Astrocyte (in vitro differentiated cells and primary cell): ENCODE results near the gene IL19.

Experiments used
- CTCF ChIP-seq: IDR thresholded peaks from 2 replicates; pipeline ENCODE4 v1.5.1; 2011; ENCODE audit warnings: low read depth, mild to moderate bottlenecking, inconsistent platforms, low read length, moderate library complexity; ENCODE audit not compliant: insufficient read depth
- EZH2 ChIP-seq: IDR thresholded peaks from 2 replicates; pipeline ENCODE4 v1.6.1; 2012; ENCODE audit warnings: mild to moderate bottlenecking, low read length, inconsistent platforms; ENCODE audit not compliant: insufficient read depth

- TF ChIP-seq CTCF (no peak), EZH2 (no peak)
Observed at GRCh38 chr1:206778031-206778430, 7.5 kb downstream of the IL19 start.
